Tibial nerve (tissue), 4 donors: Measurements from ENCODE around the gene MLC1. TPM values are rescaled to one million over a fixed set of nuclear protein-coding genes. Genes with fewer than 3 reads are reported as not detected.

Experiments used
- DNase-seq, 2 donors: peaks; one replicate each; pipeline ENCODE4 v3.0.0-alpha.2; 2019; ENCODE audit warnings: low spot score in 2 of 2
- H3K27ac ChIP-seq, 4 donors: fragments of 200-600 bp; sonication (generic) in 3 of 4; one replicate each; pipeline ENCODE4 v1.5.1; 2017 to 2019; ENCODE audit warnings: mild to moderate bottlenecking in 1 of 4
- H3K27me3 ChIP-seq, 2 donors: fragments of 200-600 bp; sonication (generic) in 1 of 2; one replicate each; pipeline versions ENCODE4 v1.5.1 to v1.6.0; 2017 to 2019
- H3K36me3 ChIP-seq, 3 donors: fragments of 200-600 bp; sonication (generic); one replicate each; pipeline ENCODE4 v1.5.1; 2018 to 2019
- H3K4me1 ChIP-seq, 4 donors: fragments of 200-600 bp; sonication (generic) in 3 of 4; one replicate each; pipeline ENCODE4 v1.5.1; 2017 to 2019
- H3K4me3 ChIP-seq, 4 donors: fragments of 200-600 bp; sonication (generic) in 3 of 4; one replicate each; pipeline ENCODE4 v1.5.1; 2017 to 2019; ENCODE audit warnings: mild to moderate bottlenecking in 1 of 4, moderate library complexity in 1 of 4
- H3K9me3 ChIP-seq, 4 donors: fragments of 200-600 bp; sonication (generic) in 3 of 4; one replicate each; pipeline ENCODE4 v1.5.1; 2017 to 2019
- CTCF ChIP-seq, 5 experiments: fragments of 200-600 bp in 3 of 5; fragments of 450-650 bp in 2 of 5; sonication (generic) in 3 of 5; IDR thresholded peaks; one replicate each; pipeline ENCODE4 v1.5.1; 2016 to 2019; ENCODE audit warnings: antibody characterized with exemption in 5 of 5, mild to moderate bottlenecking in 3 of 5, moderate library complexity in 2 of 5
- EP300 ChIP-seq, 2 donors: sonication (generic); formaldehyde crosslinking; IDR thresholded peaks; one replicate each; pipeline ENCODE4 v1.6.1; 2017; ENCODE audit warnings: antibody characterized with exemption in 2 of 2, mild to moderate bottlenecking in 1 of 2
- POLR2A ChIP-seq, 2 donors: fragments of 450-650 bp; IDR thresholded peaks; one replicate each; pipeline ENCODE4 v1.6.1; 2017; ENCODE audit warnings: antibody characterized with exemption in 2 of 2, mild to moderate bottlenecking in 2 of 2, moderate library complexity in 2 of 2
- WGBS, 2 donors: methylation state at CpG; one replicate each; pipeline ENCODE4 v1.1.5; 2018; 5-methylcytosine and 5-hydroxymethylcytosine counted together
- total RNA-seq, 4 donors: library from RNA; depleted of rRNA; stranded (reverse); fragments of >200 nt; gene quantifications; one replicate each; pipeline ENCODE4 v1.1.0, GENCODE V29; 2016

The MLC1 gene
- total RNA-seq, 4 donors from 2014 or later: not detected

GRCh38 chr22:50020606-50021005, 64.6 kb downstream of the MLC1 start:
- peaks cover 0 to 35% of the 10 kb centered on the region in 2 donors for H3K27me3 ChIP-seq
- H3K4me1 ChIP-seq: no peaks in the 10 kb centered on the region
- H3K9me3 ChIP-seq: no peaks in the 10 kb centered on the region
- no peak for DNase-seq
- TF ChIP-seq CTCF (IDR thresholded peaks at IDR 0.05) (no peak), POLR2A (IDR thresholded peaks at IDR 0.05) (no peak), EP300 (IDR thresholded peaks at IDR 0.05) (no peak)
- H3K27ac ChIP-seq: no peak overlapping the region
- H3K36me3 ChIP-seq: no peaks in the 10 kb centered on the region
- H3K4me3 ChIP-seq: no peak overlapping the region
- WGBS, 2 donors: 91 to 94% methylated on average over 15 of the region's 15 CpGs

DNA sequence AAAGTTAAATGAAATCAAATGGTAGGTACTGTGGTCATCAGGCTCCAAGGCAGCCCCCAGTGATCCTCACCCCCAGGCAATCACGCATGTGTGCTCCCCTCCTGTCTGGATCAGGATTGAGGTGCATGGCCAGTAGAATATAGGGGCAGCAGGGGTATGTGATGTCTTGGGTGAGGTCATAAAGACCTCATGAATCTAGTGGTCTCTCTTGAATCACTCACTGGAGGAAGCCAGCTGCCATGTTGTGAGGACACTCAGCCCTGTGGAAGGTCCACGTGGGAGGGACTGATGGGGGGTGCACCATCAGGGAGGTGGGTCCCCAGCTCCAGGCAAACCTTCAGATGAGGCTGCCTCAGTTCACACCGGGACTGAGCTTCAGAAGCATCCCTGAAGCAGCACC, 65.9 kb downstream of the MLC1 start:
- H3K27me3 ChIP-seq: peaks cover 0 to 43% of the 10 kb centered on the region in 2 donors
- 68 to 69% methylated on average over 3 of the region's 3 CpGs for WGBS, 2 donors
- no peak for DNase-seq
- no peak overlapping the region for H3K4me3 ChIP-seq
- H3K9me3 ChIP-seq: no peaks in the 10 kb centered on the region
- H3K4me1 ChIP-seq: peaks cover 0 to 10% (median 4%) of the 10 kb centered on the region in 4 donors
- no peaks in the 10 kb centered on the region for H3K36me3 ChIP-seq
- TF ChIP-seq CTCF (IDR thresholded peaks at IDR 0.05) (no peak), POLR2A (IDR thresholded peaks at IDR 0.05) (no peak), EP300 (IDR thresholded peaks at IDR 0.05) (no peak)
- no peak overlapping the region for H3K27ac ChIP-seq

DNA sequence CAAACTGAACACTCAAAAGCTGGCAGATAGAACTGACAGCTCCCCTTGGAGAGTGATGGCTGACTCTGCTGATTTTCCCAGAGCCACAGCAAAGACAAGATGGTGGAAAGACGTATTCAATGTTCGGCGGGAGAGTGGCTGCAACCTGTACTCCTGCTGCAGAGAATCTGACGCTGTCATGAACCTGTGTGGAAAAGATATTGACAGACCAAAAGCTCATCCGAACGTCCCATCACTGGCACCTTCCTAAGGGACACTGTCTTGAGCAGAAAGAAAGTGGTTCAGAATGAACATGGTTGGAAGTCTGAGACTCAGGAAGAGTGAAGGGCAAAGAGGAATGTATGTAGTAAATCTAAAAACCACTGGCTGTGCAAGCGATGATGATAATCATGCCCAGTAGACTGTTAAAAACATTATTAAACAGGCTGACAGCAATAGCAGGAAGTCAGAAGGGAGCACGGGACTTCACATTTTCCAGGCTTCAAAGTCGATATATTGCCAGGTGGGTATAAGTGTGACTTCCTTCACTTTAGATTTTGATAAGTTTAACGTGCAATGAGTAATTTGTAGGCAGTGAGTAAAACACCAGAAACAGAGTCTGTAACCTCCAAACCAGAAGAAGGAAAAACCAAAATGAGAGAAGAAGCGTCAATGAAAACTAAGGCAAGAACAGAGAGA, 66.5 kb downstream of the MLC1 start:
- TF ChIP-seq CTCF (IDR thresholded peaks at IDR 0.05) (no peak), EP300 (IDR thresholded peaks at IDR 0.05) (no peak), POLR2A (IDR thresholded peaks at IDR 0.05) (no peak)
- WGBS, 2 donors: 56 to 70% methylated on average over 11 of the region's 11 CpGs

DNA sequence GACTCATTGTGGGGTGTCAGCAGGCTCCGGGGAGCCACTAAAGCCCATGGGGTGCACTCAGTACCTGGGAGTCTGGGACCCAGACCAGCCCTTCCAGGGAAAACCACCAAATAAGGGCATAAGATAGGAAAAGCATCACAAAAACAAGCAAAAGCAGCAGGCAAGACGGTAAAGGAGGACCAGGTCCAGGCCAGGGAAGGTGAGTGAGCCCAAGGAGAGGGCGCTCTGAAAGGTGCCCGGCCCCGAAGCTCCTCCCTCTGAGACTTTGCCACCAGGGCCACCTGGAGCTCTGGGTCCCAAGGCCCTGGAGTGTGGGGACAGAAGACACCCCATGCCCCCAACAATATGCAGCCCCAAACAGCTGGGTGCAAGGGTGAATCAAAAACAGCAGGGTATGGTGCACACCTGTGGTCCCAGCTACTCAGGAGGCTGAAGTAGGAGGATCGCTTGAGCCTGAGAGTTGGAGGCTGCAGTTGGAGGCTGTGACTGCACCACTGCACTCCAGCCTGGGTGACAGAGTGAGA, 67.5 kb downstream of the MLC1 start:
- WGBS, 2 donors: 84% methylated on average over 6 of the region's 6 CpGs
- no peaks in the 10 kb centered on the region for H3K9me3 ChIP-seq
- DNase-seq: no peak
- no peak overlapping the region for H3K4me3 ChIP-seq
- peaks cover 0 to 12% (median 4%) of the 10 kb centered on the region in 4 donors for H3K4me1 ChIP-seq
- H3K27ac ChIP-seq: no peak overlapping the region
- no peaks in the 10 kb centered on the region for H3K36me3 ChIP-seq
- TF ChIP-seq EP300 (IDR thresholded peaks at IDR 0.05): no peak
- no peak for TF ChIP-seq POLR2A (IDR thresholded peaks at IDR 0.05)
- H3K27me3 ChIP-seq: peaks cover 0 to 59% of the 10 kb centered on the region in 2 donors

More for the DNA sequence above, 66.5 kb downstream of the MLC1 start:
- DNase-seq: no peak
- Histone ChIP-seq H3K36me3 (no peaks in the 10 kb centered on the region), H3K27ac (no peak overlapping the region), H3K27me3 (peaks cover 0 to 49% of the 10 kb centered on the region in 2 donors), H3K9me3 (no peaks in the 10 kb centered on the region), H3K4me3 (no peak overlapping the region), H3K4me1 (peaks cover 0 to 12% (median 4%) of the 10 kb centered on the region in 4 donors)

GRCh38 chr22:50016988-50017700, 68.1 kb downstream of the MLC1 start:
- H3K27ac ChIP-seq: no peak overlapping the region
- DNase-seq: no peak
- H3K27me3 ChIP-seq: peaks cover 0 to 65% of the 10 kb centered on the region in 2 donors
- WGBS, 2 donors: 69 to 88% methylated on average over 8 to 21 of the region's 21 CpGs
- no peaks in the 10 kb centered on the region for H3K36me3 ChIP-seq
- no peak overlapping the region for H3K4me3 ChIP-seq
- TF ChIP-seq POLR2A (IDR thresholded peaks at IDR 0.05) (no peak), CTCF (IDR thresholded peaks at IDR 0.05) (no peak), EP300 (IDR thresholded peaks at IDR 0.05) (no peak)
- H3K9me3 ChIP-seq: no peaks in the 10 kb centered on the region
- H3K4me1 ChIP-seq: peaks cover 0 to 12% (median 4%) of the 10 kb centered on the region in 4 donors
